DND-41 (cell line): ENCODE data around the gene SERP1.

Experiments
- EZH2 ChIP-seq: IDR thresholded peaks from 3 replicates; pipeline ENCODE4 v1.6.1; 2012; ENCODE audit warnings: borderline replicate concordance, low read depth, mild to moderate bottlenecking, moderate library complexity, low read length, inconsistent platforms; ENCODE audit not compliant: severe bottlenecking
- TF ChIP-seq, protein P1 (sequence below): IDR thresholded peaks from 2 replicates; pipeline ENCODE4 v1.5.1; 2012; ENCODE audit warnings: borderline replicate concordance, low read length, moderate library complexity, mild to moderate bottlenecking; ENCODE audit not compliant: poor library complexity, severe bottlenecking; ENCODE audit errors: extremely low read depth

DNA sequence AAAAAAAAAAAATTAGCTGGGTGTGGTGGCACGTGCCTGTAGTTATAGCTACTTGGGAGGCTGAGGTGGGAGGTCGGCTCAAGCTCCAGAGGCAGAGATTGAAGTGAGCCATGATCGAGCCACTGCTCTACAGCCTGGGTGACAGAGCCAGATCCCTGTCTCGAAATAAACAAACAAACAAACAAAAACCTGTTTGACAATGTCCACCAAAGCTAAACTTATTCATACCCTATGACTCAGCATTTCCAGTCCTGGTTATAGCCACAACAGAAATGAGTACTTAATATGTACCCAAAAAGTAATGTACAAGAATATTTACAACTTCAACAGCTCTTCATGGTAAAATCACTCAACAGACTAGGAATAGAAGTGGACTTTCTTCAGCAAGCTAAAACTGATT, 31.1 kb downstream of the SERP1 start:
- TF ChIP-seq, protein P1, sequence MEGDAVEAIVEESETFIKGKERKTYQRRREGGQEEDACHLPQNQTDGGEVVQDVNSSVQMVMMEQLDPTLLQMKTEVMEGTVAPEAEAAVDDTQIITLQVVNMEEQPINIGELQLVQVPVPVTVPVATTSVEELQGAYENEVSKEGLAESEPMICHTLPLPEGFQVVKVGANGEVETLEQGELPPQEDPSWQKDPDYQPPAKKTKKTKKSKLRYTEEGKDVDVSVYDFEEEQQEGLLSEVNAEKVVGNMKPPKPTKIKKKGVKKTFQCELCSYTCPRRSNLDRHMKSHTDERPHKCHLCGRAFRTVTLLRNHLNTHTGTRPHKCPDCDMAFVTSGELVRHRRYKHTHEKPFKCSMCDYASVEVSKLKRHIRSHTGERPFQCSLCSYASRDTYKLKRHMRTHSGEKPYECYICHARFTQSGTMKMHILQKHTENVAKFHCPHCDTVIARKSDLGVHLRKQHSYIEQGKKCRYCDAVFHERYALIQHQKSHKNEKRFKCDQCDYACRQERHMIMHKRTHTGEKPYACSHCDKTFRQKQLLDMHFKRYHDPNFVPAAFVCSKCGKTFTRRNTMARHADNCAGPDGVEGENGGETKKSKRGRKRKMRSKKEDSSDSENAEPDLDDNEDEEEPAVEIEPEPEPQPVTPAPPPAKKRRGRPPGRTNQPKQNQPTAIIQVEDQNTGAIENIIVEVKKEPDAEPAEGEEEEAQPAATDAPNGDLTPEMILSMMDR: no peak
- no peak for TF ChIP-seq EZH2
